Measurements from ENCODE around the gene RAB3IL1. TPM values are rescaled to one million over a fixed set of nuclear protein-coding genes. Genes with fewer than 3 reads are reported as not detected.

The RAB3IL1 gene
- polyA plus RNA-seq, 3 donors, result 0.13 TPM; not detected in 2

DNA sequence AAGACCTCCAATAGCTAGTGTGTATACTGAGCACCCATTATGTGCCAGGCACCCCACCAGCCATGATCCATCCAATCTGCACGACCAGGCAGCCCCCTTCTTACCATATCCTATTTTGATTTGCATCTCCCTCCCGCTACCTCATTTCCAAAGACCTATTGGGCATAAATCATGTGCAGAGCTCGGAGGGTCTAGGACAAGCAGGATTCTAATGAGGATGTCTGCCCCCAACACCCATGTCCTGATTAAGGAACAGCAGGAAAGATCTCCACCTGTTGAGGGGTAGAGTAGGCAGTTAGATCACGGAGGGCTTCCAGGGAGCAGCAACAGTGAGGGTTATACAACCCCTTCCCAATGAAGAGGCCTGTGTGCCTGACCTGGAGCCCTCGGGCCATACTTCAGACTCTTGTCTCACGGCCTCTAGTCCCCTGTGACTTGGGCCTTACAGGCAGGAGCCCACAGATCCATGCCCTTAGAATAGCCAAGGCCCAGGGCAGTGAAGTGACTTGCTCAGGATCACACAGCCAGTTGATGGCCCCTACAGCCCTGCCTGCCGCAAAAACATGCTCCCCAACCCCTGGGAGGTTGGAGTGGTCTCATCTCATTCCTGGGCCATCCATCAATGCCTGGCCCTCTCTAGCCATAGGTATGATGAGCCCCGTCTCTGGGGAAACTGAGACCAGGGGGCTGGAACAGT, 3.5 kb downstream of the RAB3IL1 start:
- Mint-ChIP-seq H3K36me3 (peaks cover 4 to 8% of the 10 kb centered on the region in 2 donors), H3K4me3 (peak overlapping the region in 1 of 2 donors; percentile 73)

GRCh38 chr11:61912991-61913698, 4.2 kb downstream of the RAB3IL1 start:
- H3K4me3 Mint-ChIP-seq, result peak overlapping the region in 1 of 2 donors; percentile 81

More for the DNA sequence above, 3.5 kb downstream of the RAB3IL1 start:
- Histone ChIP-seq H2AFZ (ENCODE audit: insufficient read depth, low read depth, low read length, poor library complexity, severe bottlenecking) (no peak overlapping the region), H3K4me2 (replicated peaks; ENCODE audit: extremely low read depth, low read length, poor library complexity, severe bottlenecking) (no peak overlapping the region), H3K4me1 (ENCODE audit: control insufficient read depth in 1 of 2, insufficient read depth in 2 of 2, low read length in 2 of 2) (peaks cover 45 to 51% of the 10 kb centered on the region in 2 donors), H3K27ac (ENCODE audit: low read depth in 1 of 2, low read length in 2 of 2) (no peak overlapping the region), H3K36me3 (replicated peaks in 1 of 2; ENCODE audit: control insufficient read depth in 1 of 2, insufficient read depth in 2 of 2, low read length in 2 of 2) (no peaks in the 10 kb centered on the region), H3K9ac (ENCODE audit: insufficient read depth, low read length, poor library complexity, severe bottlenecking) (no peak overlapping the region), H3K4me3 (replicated peaks in 1 of 3; ENCODE audit: low read depth in 2 of 3, low read length in 3 of 3) (no peak overlapping the region), H3K79me2 (ENCODE audit: insufficient read depth, low read length) (no peaks in the 10 kb centered on the region), H4K20me1 (ENCODE audit: insufficient read depth, low read length) (peaks cover 4% of the 10 kb centered on the region), H3K9me3 (replicated peaks in 1 of 2; ENCODE audit: control insufficient read depth in 1 of 2, insufficient read depth in 1 of 2, low read length in 2 of 2) (no peaks in the 10 kb centered on the region), H3K27me3 (ENCODE audit: control insufficient read depth in 2 of 2, insufficient read depth in 2 of 2, low read length in 2 of 2) (peaks cover 10 to 35% of the 10 kb centered on the region in 2 donors)
- DNase-seq, result no peak
- peaks cover 45% of the 10 kb centered on the region for H3K4me1 Mint-ChIP-seq
- peaks cover 45 to 62% (median 46%) of the 10 kb centered on the region in 3 donors for H3K27me3 Mint-ChIP-seq (ENCODE audit: low read depth in 3 of 3)
- 86% methylated on average over 5 of the region's 8 CpGs for WGBS (ENCODE audit: insufficient coverage)
- peak overlapping the region in 1 of 7 donors; percentile 11 for H3K27ac Mint-ChIP-seq
- TF ChIP-seq, protein P1, sequence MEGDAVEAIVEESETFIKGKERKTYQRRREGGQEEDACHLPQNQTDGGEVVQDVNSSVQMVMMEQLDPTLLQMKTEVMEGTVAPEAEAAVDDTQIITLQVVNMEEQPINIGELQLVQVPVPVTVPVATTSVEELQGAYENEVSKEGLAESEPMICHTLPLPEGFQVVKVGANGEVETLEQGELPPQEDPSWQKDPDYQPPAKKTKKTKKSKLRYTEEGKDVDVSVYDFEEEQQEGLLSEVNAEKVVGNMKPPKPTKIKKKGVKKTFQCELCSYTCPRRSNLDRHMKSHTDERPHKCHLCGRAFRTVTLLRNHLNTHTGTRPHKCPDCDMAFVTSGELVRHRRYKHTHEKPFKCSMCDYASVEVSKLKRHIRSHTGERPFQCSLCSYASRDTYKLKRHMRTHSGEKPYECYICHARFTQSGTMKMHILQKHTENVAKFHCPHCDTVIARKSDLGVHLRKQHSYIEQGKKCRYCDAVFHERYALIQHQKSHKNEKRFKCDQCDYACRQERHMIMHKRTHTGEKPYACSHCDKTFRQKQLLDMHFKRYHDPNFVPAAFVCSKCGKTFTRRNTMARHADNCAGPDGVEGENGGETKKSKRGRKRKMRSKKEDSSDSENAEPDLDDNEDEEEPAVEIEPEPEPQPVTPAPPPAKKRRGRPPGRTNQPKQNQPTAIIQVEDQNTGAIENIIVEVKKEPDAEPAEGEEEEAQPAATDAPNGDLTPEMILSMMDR (IDR thresholded peaks at IDR 0.05), result no peak
- H3K9me3 Mint-ChIP-seq, result peaks cover 1 to 17% (median 6%) of the 10 kb centered on the region in 7 donors
- intact Hi-C loops (cut with micrococcal nuclease), result no loop called here

More at GRCh38 chr11:61912991-61913698, 4.2 kb downstream of the RAB3IL1 start:
- no peaks in the 10 kb centered on the region for H3K36me3 ChIP-seq (replicated peaks in 1 of 2; ENCODE audit: control insufficient read depth in 1 of 2, insufficient read depth in 2 of 2, low read length in 2 of 2)
- H3K79me2 ChIP-seq (ENCODE audit: insufficient read depth, low read length), result no peaks in the 10 kb centered on the region
- Mint-ChIP-seq H3K36me3 (peaks cover 4 to 5% of the 10 kb centered on the region in 2 donors), H3K4me1 (peaks cover 39% of the 10 kb centered on the region), H3K27ac (peak overlapping the region in 5 of 7 donors; percentile 11 to 80 (median 60)), H3K27me3 (ENCODE audit: low read depth in 3 of 3) (peaks cover 39 to 57% (median 39%) of the 10 kb centered on the region in 3 donors), H3K9me3 (peaks cover 1 to 14% (median 6%) of the 10 kb centered on the region in 7 donors)
- no peak for DNase-seq
- no peak overlapping the region for H2AFZ ChIP-seq (ENCODE audit: insufficient read depth, low read depth, low read length, poor library complexity, severe bottlenecking)
- H3K27me3 ChIP-seq (ENCODE audit: control insufficient read depth in 2 of 2, insufficient read depth in 2 of 2, low read length in 2 of 2), result peaks cover 5 to 28% of the 10 kb centered on the region in 2 donors
- 77% methylated on average over 17 of the region's 18 CpGs for WGBS (ENCODE audit: insufficient coverage)
- peak overlapping the region; percentile 41 for H3K4me2 ChIP-seq (replicated peaks; ENCODE audit: extremely low read depth, low read length, poor library complexity, severe bottlenecking)
- H3K4me1 ChIP-seq (ENCODE audit: control insufficient read depth in 1 of 2, insufficient read depth in 2 of 2, low read length in 2 of 2), result peaks cover 42 to 51% of the 10 kb centered on the region in 2 donors
- peaks cover 4% of the 10 kb centered on the region for H4K20me1 ChIP-seq (ENCODE audit: insufficient read depth, low read length)
- no peak overlapping the region for H3K9ac ChIP-seq (ENCODE audit: insufficient read depth, low read length, poor library complexity, severe bottlenecking)
- intact Hi-C loops (cut with micrococcal nuclease), result no loop called here
- no peaks in the 10 kb centered on the region for H3K9me3 ChIP-seq (replicated peaks in 1 of 2; ENCODE audit: control insufficient read depth in 1 of 2, insufficient read depth in 1 of 2, low read length in 2 of 2)
- TF ChIP-seq, protein P1 (IDR thresholded peaks at IDR 0.05), result no peak
- H3K4me3 ChIP-seq (replicated peaks in 1 of 3; ENCODE audit: low read depth in 2 of 3, low read length in 3 of 3), result peak overlapping the region in 1 of 3 experiments; percentile 38
- H3K27ac ChIP-seq (ENCODE audit: low read depth in 1 of 2, low read length in 2 of 2), result no peak overlapping the region
